Mesendoderm (in vitro differentiated cells): ENCODE results near the gene RNF130.

Experiments
- DNase-seq: peaks from one replicate; pipeline ENCODE4 v3.0.0; 2013
- H2AK5ac ChIP-seq: 2 replicates; pipeline ENCODE4 v1.6.1; 2013; ENCODE audit warnings: low read length, inconsistent platforms
- H2BK120ac ChIP-seq: 2 replicates; pipeline ENCODE4 v1.6.1; 2013; ENCODE audit warnings: low read depth, mild to moderate bottlenecking, low read length, moderate library complexity, mixed read lengths
- H2BK15ac ChIP-seq: replicated peaks from 2 replicates; pipeline ENCODE4 v1.6.1; 2013; ENCODE audit warnings: low read depth, mild to moderate bottlenecking, moderate library complexity
- H2BK5ac ChIP-seq: 2 replicates; pipeline ENCODE4 v1.6.1; 2013; ENCODE audit warnings: low read length, inconsistent platforms
- H3K18ac ChIP-seq: 2 replicates; pipeline ENCODE4 v1.6.1; 2013; ENCODE audit warnings: mild to moderate bottlenecking, low read length, mixed read lengths
- H3K23ac ChIP-seq: one replicate; pipeline ENCODE4 v1.6.1; 2013; ENCODE audit warnings: low read length
- H3K27ac ChIP-seq: 2 replicates; pipeline ENCODE4 v1.5.1; 2013; ENCODE audit warnings: low read depth, mild to moderate bottlenecking, inconsistent platforms, low read length, moderate library complexity
- H3K27me3 ChIP-seq: 2 replicates; pipeline ENCODE4 v1.6.1; 2013; ENCODE audit warnings: low read length, control low read depth, mild to moderate bottlenecking, inconsistent platforms; ENCODE audit not compliant: insufficient read depth, poor library complexity
- H3K36me3 ChIP-seq: 2 replicates; pipeline ENCODE4 v1.6.1; 2013; ENCODE audit warnings: low read length, inconsistent platforms; ENCODE audit not compliant: control insufficient read depth, insufficient read depth
- H3K4ac ChIP-seq: one replicate; pipeline ENCODE4 v1.6.1; 2013; ENCODE audit warnings: low read depth, mild to moderate bottlenecking, low read length, moderate library complexity
- H3K4me1 ChIP-seq: 2 replicates; pipeline ENCODE4 v1.6.1; 2013; ENCODE audit warnings: low read depth, low read length, inconsistent platforms; ENCODE audit not compliant: control insufficient read depth
- H3K4me2 ChIP-seq: 2 replicates; pipeline ENCODE4 v1.6.1; 2013; ENCODE audit warnings: low read length
- H3K4me3 ChIP-seq: 2 replicates; pipeline ENCODE4 v1.5.1; 2013; ENCODE audit warnings: mild to moderate bottlenecking, low read length
- H3K56ac ChIP-seq: one replicate; pipeline ENCODE4 v1.6.1; 2013; ENCODE audit warnings: low read length
- H3K79me1 ChIP-seq: 2 replicates; pipeline ENCODE4 v1.6.1; 2013; ENCODE audit warnings: low read length, inconsistent platforms
- H3K79me2 ChIP-seq: 2 replicates; pipeline ENCODE4 v1.6.1; 2013; ENCODE audit warnings: mild to moderate bottlenecking, low read length; ENCODE audit not compliant: control insufficient read depth, insufficient read depth
- H3K9ac ChIP-seq: 2 replicates; pipeline ENCODE4 v1.6.1; 2013; ENCODE audit warnings: low read length, inconsistent platforms
- H4K5ac ChIP-seq: one replicate; pipeline ENCODE4 v1.6.1; 2013; ENCODE audit warnings: low read length
- H4K8ac ChIP-seq: one replicate; pipeline ENCODE4 v1.6.1; 2013; ENCODE audit warnings: low read depth, mild to moderate bottlenecking, control low read depth, low read length, moderate library complexity
- WGBS: extraction: QIAGEN DNeasy Blood & Tissue Kit; methylation state at CpG from one replicate; pipeline ENCODE4 v1.1.7; 2013; ENCODE audit warnings: low lambda C conversion rate, missing lambda C conversion rate; ENCODE audit not compliant: insufficient coverage; ENCODE audit errors: extremely low coverage; 5-methylcytosine and 5-hydroxymethylcytosine counted together

The RNF130 gene

GRCh38 chr5:180104168-180104530, 32.6 kb upstream of the RNF130 start:
- no peaks in the 10 kb centered on the region for H3K27me3 ChIP-seq

GRCh38 chr5:180103487-180104167, 32.1 kb upstream of the RNF130 start:
- no peak overlapping the region for H4K8ac ChIP-seq
- no peak overlapping the region for H3K56ac ChIP-seq
- no peak overlapping the region for H3K4me3 ChIP-seq
- H3K4me2 ChIP-seq, result no peak overlapping the region
- no peak overlapping the region for H2AK5ac ChIP-seq
- DNase-seq, result no peak
- H4K5ac ChIP-seq, result no peak overlapping the region
- H3K27me3 ChIP-seq, result no peaks in the 10 kb centered on the region
- H3K9ac ChIP-seq, result no peak overlapping the region
- no peak overlapping the region for H3K27ac ChIP-seq
- no peak overlapping the region for H3K18ac ChIP-seq
- H3K4ac ChIP-seq, result no peak overlapping the region
- no CpG with 5 or more reads among the region's 6 CpGs for WGBS
- no peak overlapping the region for H2BK15ac ChIP-seq
- no peaks in the 10 kb centered on the region for H3K4me1 ChIP-seq
- no peak overlapping the region for H2BK5ac ChIP-seq
- no peaks in the 10 kb centered on the region for H3K79me1 ChIP-seq
- no peak overlapping the region for H2BK120ac ChIP-seq
- no peaks in the 10 kb centered on the region for H3K36me3 ChIP-seq
- no peaks in the 10 kb centered on the region for H3K79me2 ChIP-seq
- no peak overlapping the region for H3K23ac ChIP-seq

More at GRCh38 chr5:180104168-180104530, 32.6 kb upstream of the RNF130 start:
- Histone ChIP-seq H3K18ac (no peak overlapping the region), H3K79me1 (no peaks in the 10 kb centered on the region), H3K9ac (no peak overlapping the region), H3K4me2 (no peak overlapping the region), H2BK15ac (no peak overlapping the region), H3K27ac (no peak overlapping the region), H3K79me2 (no peaks in the 10 kb centered on the region), H4K8ac (no peak overlapping the region), H3K36me3 (no peaks in the 10 kb centered on the region), H3K23ac (no peak overlapping the region), H3K56ac (no peak overlapping the region), H2BK5ac (no peak overlapping the region), H2BK120ac (no peak overlapping the region), H3K4me1 (no peaks in the 10 kb centered on the region), H4K5ac (no peak overlapping the region), H3K4ac (no peak overlapping the region), H2AK5ac (no peak overlapping the region), H3K4me3 (no peak overlapping the region)
- WGBS, result no CpG with 5 or more reads among the region's 3 CpGs
- DNase-seq, result no peak

- no peak for DNase-seq
- Histone ChIP-seq H4K8ac (no peak overlapping the region), H2AK5ac (no peak overlapping the region), H2BK120ac (no peak overlapping the region), H3K4ac (no peak overlapping the region), H4K5ac (no peak overlapping the region), H3K18ac (no peak overlapping the region), H3K79me2 (no peaks in the 10 kb centered on the region), H3K9ac (no peak overlapping the region), H2BK5ac (no peak overlapping the region), H3K4me2 (no peak overlapping the region), H3K4me1 (no peaks in the 10 kb centered on the region), H3K4me3 (no peak overlapping the region), H3K27me3 (no peaks in the 10 kb centered on the region), H3K27ac (no peak overlapping the region), H2BK15ac (no peak overlapping the region), H3K23ac (no peak overlapping the region), H3K36me3 (no peaks in the 10 kb centered on the region), H3K79me1 (no peaks in the 10 kb centered on the region), H3K56ac (no peak overlapping the region)
- WGBS, result no CpG with 5 or more reads among the region's 9 CpGs
Measured at GRCh38 chr5:180102636-180103035, 31.1 kb upstream of the RNF130 start.

- no peak overlapping the region for H4K5ac ChIP-seq
- H2BK5ac ChIP-seq, result no peak overlapping the region
- H3K36me3 ChIP-seq, result no peaks in the 10 kb centered on the region
- no peaks in the 10 kb centered on the region for H3K79me2 ChIP-seq
- H3K4me1 ChIP-seq, result no peaks in the 10 kb centered on the region
- H3K4me2 ChIP-seq, result no peak overlapping the region
- H4K8ac ChIP-seq, result no peak overlapping the region
- H3K27ac ChIP-seq, result no peak overlapping the region
- no peak overlapping the region for H3K18ac ChIP-seq
- H2BK120ac ChIP-seq, result no peak overlapping the region
- H3K56ac ChIP-seq, result no peak overlapping the region
- H3K79me1 ChIP-seq, result no peaks in the 10 kb centered on the region
- no peak for DNase-seq
- H3K4ac ChIP-seq, result no peak overlapping the region
- WGBS, result no CpG with 5 or more reads among the region's 20 CpGs
- H3K9ac ChIP-seq, result no peak overlapping the region
- H3K23ac ChIP-seq, result no peak overlapping the region
- no peaks in the 10 kb centered on the region for H3K27me3 ChIP-seq
- H2BK15ac ChIP-seq, result no peak overlapping the region
- H3K4me3 ChIP-seq, result no peak overlapping the region
- no peak overlapping the region for H2AK5ac ChIP-seq
Measured at GRCh38 chr5:180101451-180102105, 30.0 kb upstream of the RNF130 start.

GRCh38 chr5:180100621-180101450, 29.3 kb upstream of the RNF130 start:
- Histone ChIP-seq H3K4me2 (no peak overlapping the region), H3K4me1 (no peaks in the 10 kb centered on the region), H3K27ac (no peak overlapping the region), H2BK5ac (no peak overlapping the region), H3K18ac (no peak overlapping the region), H3K23ac (no peak overlapping the region), H3K27me3 (no peaks in the 10 kb centered on the region), H3K36me3 (no peaks in the 10 kb centered on the region), H3K79me2 (no peaks in the 10 kb centered on the region), H3K4me3 (no peak overlapping the region), H2BK120ac (no peak overlapping the region), H4K8ac (no peak overlapping the region), H4K5ac (no peak overlapping the region), H3K4ac (no peak overlapping the region), H3K56ac (no peak overlapping the region), H3K9ac (no peak overlapping the region), H3K79me1 (no peaks in the 10 kb centered on the region), H2AK5ac (no peak overlapping the region), H2BK15ac (no peak overlapping the region)
- no CpG with 5 or more reads among the region's 29 CpGs for WGBS
- DNase-seq, result no peak
